ENCODE results near the gene PHF21B. TPM values are rescaled to one million over a fixed set of nuclear protein-coding genes. Genes with fewer than 3 reads are reported as not detected.

The PHF21B gene
- total RNA-seq, 2 experiments from 2014 or later = not detected

DNA sequence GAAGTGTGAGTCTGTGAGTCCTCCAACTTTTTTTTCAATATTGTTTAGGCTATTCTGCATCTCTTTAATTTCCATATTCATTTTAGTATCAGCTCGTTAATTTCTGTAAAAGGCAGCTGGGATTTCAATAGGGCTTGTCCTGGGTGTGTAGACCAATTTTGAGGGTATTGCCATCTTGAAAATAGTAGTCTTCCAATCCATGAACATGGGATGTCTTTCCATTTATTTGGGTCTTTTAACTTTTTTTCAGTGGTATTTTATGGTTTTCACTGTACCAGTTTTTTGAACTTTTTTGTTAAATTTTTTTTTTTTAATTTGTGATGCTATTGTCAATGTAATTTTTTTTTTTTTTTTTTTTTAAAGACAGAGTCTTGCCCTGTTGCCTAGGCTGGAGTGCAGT lies 177.9 kb downstream of the PHF21B start:
- no peak for DNase-seq
- peaks cover 13% of the 10 kb centered on the region for H3K9me3 Mint-ChIP-seq
- H3K27me3 Mint-ChIP-seq (ENCODE audit: low read depth) = peaks cover 14% of the 10 kb centered on the region
- H3K4me1 Mint-ChIP-seq (ENCODE audit: low read depth) = no peaks in the 10 kb centered on the region
- CTCF ChIA-PET = no interaction called here
- H3K27ac Mint-ChIP-seq = no peak overlapping the region
- H3K4me3 Mint-ChIP-seq = no peak overlapping the region
- intact Hi-C loops (cut with micrococcal nuclease) = no loop called here
- no peaks in the 10 kb centered on the region for H3K36me3 Mint-ChIP-seq (ENCODE audit: low read depth)

Other genes with a start within 250 kb of the PHF21B start
- gene NUP50, start 153.9 kb upstream of the PHF21B start, total RNA-seq = 100 to 1,000 TPM; 151 to 154 TPM
- gene KIAA0930, start 230.9 kb upstream of the PHF21B start, total RNA-seq = 10 to 100 TPM; 16.6 to 19.5 TPM

All from activated naive CD4-positive, alpha-beta T cell treated with anti-CD3 and anti-CD28 coated beads for 36 hours (primary cell).